HPDE6-E6E7 (cell line): ENCODE measurements around the gene RAB14.
"Not testable (repeated sequence)": the region's sequence is repeated elsewhere in the genome, so short reads cannot be mapped to it uniquely, and the experiment has no call there.

Experiments
- DNase-seq: peaks from one replicate; pipeline ENCODE4 v3.0.0; 2011; ENCODE audit warnings: missing footprints; ENCODE audit errors: extremely low spot score

RAB14 gene

DNA sequence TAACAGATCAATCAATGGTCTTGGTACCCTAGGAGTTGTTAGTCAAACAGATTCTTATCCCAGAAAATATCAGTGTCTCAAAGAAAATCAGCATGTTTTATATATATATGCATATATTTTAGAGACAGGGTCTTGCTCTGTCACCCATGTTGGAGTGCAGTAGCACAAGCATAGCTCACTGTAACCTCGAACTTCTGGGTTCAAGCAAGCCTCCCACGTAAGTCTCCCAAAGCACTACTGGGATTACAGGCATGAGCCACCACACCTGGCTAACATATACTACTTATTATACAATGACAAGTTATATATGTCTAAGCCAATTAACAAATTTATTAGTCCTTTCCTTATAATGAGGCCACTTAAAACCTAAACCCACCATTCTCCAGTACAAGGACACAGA lies 10.4 kb downstream of the RAB14 start:
- DNase-seq = no peak

DNA sequence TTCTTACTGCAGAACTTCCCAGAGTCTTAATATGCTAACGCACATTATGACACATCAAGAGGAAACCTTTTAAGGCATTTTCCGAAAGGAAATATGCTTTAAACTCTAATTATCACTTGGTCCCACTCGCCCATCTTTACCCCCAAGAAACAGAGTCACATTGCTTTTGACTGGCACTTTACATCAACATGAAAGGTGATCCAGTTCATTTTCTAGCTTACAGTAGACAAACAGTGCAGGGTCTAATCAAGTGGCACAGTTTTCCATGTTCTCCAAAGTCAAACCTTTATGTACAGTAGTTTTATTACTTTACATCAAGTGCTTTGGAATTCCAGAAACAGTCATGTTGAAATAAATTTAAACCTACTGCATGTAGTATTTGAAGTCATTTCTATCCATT lies 12.0 kb downstream of the RAB14 start:
- no peak for DNase-seq

DNA sequence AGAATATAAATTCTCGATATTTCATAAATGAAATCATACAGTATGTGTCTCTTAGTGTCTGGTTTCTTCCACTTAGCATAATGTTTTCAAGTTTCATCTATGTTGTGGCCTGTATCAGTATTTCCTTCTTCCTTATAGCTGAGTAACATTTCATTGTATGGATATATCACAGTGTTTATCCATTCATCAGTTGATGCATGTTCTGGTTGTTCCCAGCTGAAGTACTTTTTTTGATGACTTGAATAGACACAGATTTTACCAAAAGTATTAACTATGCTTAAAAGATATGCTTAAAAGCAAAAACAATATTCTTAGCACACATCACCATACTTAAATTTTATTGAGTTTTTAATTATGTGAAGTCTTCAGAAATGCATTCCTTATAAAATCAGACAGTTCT lies 12.7 kb downstream of the RAB14 start:
- no peak for DNase-seq

DNA sequence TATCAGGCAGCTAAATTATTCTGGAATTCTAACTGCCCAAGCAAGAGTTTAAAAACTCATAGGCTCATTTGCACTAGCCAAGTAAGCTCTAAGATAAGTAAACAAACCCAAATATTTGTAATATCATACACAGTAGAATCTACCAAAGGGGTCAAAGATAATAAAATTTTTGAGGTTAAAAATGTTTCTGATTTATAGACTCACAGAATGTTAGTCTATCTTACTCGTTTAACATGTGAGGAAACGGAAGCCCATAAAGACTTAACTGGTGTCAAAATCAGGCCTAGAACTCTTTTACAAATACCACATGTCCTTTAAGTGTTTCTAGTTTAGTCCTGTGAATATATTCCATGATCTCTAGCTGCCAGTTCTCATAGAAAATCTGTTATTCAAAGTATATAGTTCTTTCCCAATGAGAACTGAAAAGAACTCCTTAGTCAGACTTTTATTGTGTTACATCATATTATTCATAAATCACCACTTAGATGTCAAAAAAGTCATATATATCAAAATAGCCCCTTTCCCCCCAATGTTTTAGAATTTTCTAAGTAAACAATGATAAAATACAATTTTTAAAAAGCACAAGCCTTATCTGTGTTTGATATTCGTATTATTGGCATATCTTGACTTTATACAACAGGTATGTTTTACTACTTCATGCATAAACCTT lies 13.9 kb downstream of the RAB14 start:
- DNase-seq = no peak

GRCh38 chr9:121185774-121186403 lies 15.8 kb downstream of the RAB14 start:
- DNase-seq = no peak

DNA sequence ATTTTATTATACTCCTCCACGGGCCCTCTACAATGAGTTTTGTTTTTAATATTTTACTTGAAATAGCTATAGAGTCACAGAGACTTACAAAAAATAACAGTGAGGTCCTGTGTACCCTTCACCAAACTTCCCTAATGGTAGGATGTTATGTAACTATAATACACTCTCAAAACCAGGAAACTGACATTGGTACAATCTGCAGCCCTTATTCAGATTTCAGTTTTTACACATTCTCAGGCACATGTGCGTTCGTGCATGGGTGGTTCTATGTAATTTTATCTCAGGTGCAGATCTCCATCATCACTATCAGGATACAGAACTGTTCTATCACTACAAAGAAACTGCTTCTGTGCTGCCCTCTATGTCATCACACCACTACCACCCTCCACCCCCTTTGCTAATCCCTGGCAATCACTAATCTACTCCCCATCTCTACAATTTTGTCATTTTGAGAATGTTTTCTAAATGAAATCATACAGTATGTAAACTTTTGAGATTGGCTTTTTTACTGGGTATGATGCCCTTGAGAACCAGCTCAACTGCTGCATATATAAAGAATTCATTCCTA lies 16.4 kb downstream of the RAB14 start:
- DNase-seq = no peak

GRCh38 chr9:121184463-121184862 lies 17.2 kb downstream of the RAB14 start:
- no peak for DNase-seq

- no peak for DNase-seq
Observed at GRCh38 chr9:121183666-121184423, 17.8 kb downstream of the RAB14 start.

GRCh38 chr9:121182989-121183388 lies 18.7 kb downstream of the RAB14 start:
- DNase-seq = no peak

GRCh38 chr9:121182101-121182836 lies 19.4 kb downstream of the RAB14 start:
- no peak for DNase-seq

DNA sequence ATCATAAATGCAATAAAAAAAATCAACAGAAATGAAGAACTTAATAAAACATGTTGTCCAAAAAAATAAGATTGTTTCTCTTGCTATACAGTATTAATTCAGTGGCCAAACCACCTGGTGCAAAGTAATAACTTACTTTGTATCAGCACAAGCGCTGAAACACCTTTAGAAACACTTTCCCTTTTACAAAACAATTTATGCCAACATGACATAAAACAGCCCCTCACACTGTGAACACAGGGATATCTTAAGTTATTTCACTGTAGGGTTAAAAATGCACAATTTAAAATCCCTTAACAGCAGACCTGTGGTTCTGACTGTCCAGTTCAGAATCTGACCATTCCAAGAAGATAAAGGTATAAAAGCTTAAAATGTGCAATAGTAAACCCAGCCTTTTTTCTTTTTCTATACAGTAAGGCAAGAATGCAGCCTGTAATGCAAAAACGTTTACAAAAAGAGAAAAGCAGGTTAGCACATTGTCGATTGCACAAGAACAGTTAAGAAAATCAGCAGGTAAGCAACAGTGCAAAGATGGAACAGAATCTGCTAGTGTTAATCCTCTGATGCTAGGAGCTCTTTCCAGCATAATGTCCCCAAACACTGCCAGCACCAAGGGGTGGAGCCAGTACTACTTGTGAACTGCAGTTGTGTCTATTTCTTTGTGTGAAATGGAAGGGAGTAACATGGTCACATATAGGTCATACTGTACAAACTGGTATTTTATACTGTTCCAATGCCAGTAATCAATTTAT lies 21.6 kb downstream of the RAB14 start:
- DNase-seq = no peak

DNA sequence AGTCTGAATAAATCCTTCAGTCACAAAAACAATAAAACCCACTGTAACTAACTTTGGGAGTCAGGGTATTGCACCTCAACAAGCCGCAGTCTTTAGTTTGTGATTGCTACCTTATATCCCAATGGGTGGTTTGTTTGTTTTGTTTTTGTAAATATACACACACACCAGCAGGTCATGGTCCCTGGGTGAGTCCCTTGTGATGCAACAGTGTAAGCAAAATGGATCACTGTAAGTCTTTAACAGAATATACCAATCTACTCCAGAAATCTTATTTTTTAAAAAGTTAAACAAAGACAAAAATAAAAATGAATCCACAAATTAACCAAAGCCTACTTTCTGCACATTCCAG lies 22.3 kb downstream of the RAB14 start:
- not testable (repeated sequence) for DNase-seq

DNA sequence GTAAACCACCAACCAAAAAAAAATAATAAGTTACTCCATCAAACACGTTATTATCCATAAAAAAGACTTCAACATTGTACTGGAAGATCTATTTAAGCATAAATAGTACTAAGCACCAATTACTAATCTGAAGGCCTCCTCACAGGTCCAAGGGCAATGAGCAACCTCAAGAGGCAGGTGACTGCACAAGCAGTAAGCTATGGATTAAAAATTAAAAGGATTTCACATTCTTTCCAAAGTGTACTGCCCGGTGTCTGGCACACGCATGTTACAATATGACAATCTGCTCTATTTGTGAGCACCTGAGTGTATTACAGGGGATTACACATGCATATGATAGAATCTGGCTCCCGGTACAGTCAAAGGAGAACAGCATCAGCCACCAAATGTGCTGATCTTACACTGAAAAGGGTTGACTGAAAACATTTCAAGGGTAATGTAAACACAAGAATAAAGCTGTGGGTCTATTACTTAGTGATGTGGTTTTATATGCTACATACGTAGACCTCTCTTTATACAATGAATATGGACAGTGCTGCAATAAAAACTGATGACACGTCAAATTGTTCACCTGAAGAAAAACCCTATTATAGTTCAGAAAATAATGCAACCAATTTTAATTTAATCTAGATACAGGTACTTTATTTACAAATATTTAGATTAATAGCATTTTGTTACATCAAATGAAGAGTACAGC lies 22.8 kb downstream of the RAB14 start:
- DNase-seq = no peak

DNA sequence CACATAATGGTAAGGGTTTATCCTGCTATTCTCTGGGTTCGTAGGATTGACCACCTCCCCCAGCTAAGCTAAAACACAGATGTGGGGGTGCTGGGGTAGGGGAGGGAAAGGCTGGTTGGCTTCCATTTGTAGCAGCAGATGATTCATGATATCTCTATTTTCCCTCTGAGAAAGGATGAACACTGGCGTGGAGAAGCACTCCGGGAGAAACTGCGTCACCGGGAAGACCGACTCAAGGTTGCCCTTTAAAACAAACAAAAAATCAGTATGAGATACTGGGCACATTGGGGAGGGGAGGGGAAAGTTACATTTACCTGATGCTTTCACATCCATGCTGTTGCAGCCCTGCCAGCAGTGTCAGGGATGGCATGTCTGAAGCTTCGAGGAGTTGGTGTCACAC lies 28.2 kb downstream of the RAB14 start:
- no peak for DNase-seq

DNA sequence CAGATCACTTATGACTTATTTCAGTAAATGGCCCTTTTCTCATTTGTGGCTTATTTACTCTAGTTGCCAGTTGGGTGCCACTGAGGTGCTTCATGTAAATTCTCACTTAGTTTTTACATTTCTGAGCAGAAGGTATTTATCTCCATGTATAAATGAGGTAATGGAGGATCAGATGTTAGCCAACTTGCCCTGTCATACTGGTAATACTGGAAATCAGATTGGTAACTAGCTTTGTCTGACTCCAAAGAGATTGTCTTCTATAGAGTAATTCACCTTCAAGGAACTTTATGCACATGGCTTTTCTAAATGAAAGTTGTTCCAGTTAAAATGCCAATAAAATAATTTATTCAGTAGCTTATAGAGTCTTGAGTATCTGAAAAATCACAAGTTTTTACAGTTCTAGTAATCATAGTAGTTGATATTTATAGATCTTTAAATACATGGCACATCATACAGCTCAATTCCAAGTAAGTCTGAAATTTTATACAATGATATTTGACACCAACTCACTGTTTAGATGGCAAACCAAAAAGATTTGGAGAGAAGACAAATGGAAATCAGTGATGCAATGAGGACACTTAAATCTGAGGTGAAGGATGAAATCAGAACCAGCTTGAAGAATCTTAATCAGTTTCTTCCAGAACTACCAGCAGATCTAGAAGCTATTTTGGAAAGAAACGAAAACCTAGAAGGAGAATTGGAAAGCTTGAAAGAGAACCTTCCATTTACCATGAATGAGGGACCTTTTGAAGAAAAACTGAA lies 28.8 kb downstream of the RAB14 start:
- no peak for DNase-seq

DNA sequence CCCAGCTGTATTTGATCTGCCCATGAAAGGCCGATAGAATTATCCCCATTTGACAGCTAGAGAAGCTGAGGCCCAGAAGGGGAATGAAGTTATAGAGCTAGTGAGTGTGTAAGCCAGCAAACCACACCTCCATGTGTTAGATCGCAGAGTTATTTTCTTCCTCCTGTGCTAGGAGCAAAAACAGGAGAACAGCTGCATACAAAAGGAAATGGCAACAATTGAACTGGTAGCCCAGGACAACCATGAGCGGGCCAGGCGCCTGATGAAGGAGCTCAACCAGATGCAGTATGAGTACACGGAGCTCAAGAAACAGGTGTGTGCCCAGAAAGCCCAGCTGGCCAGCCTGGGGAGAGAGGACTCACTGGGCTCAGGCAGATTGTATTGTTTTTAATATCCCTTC lies 30.4 kb downstream of the RAB14 start:
- DNase-seq = no peak

DNA sequence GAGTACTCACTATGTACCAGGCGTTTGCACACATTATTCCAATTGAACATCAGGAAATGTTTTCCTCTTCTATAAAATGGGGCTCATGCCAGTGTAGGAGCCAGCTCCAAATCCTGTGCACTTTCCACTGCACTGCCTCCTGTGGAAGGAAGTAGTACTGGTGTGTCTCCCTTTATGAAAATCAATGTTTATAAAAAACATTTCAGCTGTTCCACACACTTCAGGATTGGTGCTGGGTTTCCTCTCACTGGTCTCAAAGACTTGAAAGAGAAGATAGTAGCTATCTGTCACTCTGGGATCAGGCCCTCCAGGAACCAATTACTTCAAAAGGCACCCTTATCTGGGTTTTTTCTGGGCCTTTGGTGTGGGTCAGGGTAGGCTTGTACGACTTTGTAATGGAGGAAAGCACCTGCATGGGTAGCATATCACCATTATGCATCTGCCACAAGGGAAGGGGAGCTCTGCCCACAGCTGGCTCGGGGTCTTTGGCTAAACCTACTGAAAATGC lies 32.5 kb downstream of the RAB14 start:
- DNase-seq = no peak

DNA sequence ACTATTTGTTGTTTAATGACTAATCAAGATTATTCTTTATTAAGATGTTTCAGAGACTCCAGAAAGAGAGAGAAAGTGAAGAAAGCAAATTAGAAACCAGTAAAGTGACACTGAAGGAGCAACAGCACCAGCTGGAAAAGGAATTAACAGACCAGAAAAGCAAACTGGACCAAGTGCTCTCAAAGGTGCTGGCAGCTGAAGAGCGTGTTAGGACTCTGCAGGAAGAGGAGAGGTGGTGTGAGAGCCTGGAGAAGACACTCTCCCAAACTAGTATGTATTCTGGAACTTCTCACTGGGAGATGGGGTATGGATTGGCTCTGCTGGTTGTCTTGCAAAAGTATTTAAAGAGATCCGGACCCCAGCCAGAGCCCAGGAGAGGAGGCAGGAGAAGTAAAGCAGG lies 33.6 kb downstream of the RAB14 start:
- no peak for DNase-seq

DNA sequence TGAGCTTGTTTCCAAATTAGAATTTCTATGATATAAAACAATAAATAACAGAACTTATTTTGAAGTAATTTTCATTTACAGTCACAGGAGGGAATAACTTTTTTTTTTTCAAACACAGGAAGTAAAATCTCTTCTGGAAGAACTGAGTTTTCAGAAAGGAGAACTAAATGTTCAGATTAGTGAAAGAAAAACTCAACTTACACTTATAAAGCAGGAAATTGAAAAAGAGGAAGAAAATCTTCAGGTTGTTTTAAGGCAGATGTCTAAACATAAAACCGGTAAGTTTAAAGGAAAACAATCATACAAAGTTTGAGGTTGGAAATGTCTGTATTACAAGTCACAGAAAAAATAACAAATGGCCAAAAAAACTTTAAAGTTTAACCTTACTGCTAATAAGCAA lies 41.6 kb downstream of the RAB14 start:
- DNase-seq = no peak

- DNase-seq = no peak
Observed at GRCh38 chr9:121157939-121158338, 43.7 kb downstream of the RAB14 start.
